WERI-Rb-1 (cell line): ENCODE data around the gene C17orf67.

Experiments used
- DNase-seq: peaks from one replicate; pipeline ENCODE4 v3.0.0-alpha.2; 2020
- H3K27ac ChIP-seq: fragments of 250-450 bp; sonication (Bioruptor Pico); 2 replicates; pipeline ENCODE4 v1.5.1; 2020; ENCODE audit warnings: mild to moderate bottlenecking, moderate library complexity
- H3K27me3 ChIP-seq: fragments of 250-450 bp; sonication (Bioruptor Pico); 2 replicates; pipeline ENCODE4 v1.5.1; 2021; ENCODE audit warnings: mild to moderate bottlenecking, low read depth, moderate library complexity; ENCODE audit not compliant: insufficient read depth, severe bottlenecking
- H3K36me3 ChIP-seq: fragments of 250-450 bp; sonication (Bioruptor Pico); 2 replicates; pipeline ENCODE4 v1.5.1; 2020; ENCODE audit warnings: mild to moderate bottlenecking, moderate library complexity
- H3K4me3 ChIP-seq: 2 replicates; pipeline ENCODE4 v1.5.1; 2011; ENCODE audit warnings: low read depth, mild to moderate bottlenecking, control low read depth, low read length
- H3K9me3 ChIP-seq: fragments of 250-450 bp; sonication (Bioruptor Pico); 2 replicates; pipeline ENCODE4 v1.5.1; 2021; ENCODE audit warnings: mild to moderate bottlenecking, moderate library complexity; ENCODE audit not compliant: severe bottlenecking
- TF ChIP-seq, protein P1 (sequence below): IDR thresholded peaks from 2 replicates; pipeline ENCODE4 v1.5.1; 2011; ENCODE audit warnings: low read depth, mild to moderate bottlenecking, control low read depth, inconsistent platforms, low read length

C17orf67 gene

GRCh38 chr17:56778898-56779297 is 54.8 kb downstream of the C17orf67 start:
- H3K27ac ChIP-seq = no peak overlapping the region
- TF ChIP-seq, protein P1, sequence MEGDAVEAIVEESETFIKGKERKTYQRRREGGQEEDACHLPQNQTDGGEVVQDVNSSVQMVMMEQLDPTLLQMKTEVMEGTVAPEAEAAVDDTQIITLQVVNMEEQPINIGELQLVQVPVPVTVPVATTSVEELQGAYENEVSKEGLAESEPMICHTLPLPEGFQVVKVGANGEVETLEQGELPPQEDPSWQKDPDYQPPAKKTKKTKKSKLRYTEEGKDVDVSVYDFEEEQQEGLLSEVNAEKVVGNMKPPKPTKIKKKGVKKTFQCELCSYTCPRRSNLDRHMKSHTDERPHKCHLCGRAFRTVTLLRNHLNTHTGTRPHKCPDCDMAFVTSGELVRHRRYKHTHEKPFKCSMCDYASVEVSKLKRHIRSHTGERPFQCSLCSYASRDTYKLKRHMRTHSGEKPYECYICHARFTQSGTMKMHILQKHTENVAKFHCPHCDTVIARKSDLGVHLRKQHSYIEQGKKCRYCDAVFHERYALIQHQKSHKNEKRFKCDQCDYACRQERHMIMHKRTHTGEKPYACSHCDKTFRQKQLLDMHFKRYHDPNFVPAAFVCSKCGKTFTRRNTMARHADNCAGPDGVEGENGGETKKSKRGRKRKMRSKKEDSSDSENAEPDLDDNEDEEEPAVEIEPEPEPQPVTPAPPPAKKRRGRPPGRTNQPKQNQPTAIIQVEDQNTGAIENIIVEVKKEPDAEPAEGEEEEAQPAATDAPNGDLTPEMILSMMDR = no peak
- DNase-seq = no peak
- no peaks in the 10 kb centered on the region for H3K9me3 ChIP-seq
- peaks cover 67% of the 10 kb centered on the region for H3K27me3 ChIP-seq
- H3K36me3 ChIP-seq = no peaks in the 10 kb centered on the region
- no peak overlapping the region for H3K4me3 ChIP-seq

DNA sequence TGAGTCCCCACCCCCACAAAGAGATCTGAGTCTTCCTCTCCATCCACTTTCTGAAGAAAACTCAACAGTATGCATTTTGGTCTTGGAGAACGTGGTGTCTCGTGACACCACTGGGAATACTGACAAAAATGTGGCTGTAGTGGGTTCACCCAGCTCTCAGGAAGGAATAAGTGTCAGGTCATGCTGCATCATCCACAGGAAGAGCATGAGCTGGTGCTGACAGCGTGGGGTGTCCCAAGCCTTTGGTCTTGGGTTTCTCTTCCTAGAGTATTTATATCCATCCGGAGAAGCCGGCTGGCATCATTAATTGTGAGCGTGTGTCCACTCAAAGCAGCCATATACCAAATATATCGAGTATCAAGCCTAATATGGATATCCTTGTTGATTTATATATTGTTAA is 55.9 kb downstream of the C17orf67 start:
- no peak for DNase-seq
- no peak overlapping the region for H3K27ac ChIP-seq

DNA sequence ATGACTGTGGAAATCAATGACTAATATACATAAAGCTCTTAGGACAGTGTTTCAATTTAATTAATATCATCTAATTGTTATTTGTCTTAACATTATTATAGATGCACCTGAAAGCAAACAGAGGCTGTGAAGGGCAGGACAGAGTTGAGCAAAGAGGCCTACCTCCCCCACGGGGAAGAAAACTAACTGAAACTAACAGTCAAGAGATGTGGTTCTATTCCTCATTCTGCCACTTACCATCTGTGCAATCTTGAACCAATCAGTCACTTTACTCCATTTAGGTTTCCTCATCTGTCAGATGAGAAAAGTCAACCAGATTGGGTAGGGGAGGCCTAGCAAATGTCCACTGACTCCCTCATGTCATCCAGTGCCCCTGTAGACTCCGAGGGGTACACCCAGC is 59.1 kb downstream of the C17orf67 start:
- no peak overlapping the region for H3K27ac ChIP-seq

More for the DNA sequence above, 55.9 kb downstream of the C17orf67 start:
- Histone ChIP-seq H3K9me3 (no peaks in the 10 kb centered on the region), H3K27me3 (peaks cover 71% of the 10 kb centered on the region), H3K36me3 (no peaks in the 10 kb centered on the region), H3K4me3 (no peak overlapping the region)
- TF ChIP-seq, protein P1 = no peak

GRCh38 chr17:56773124-56773523 is 60.6 kb downstream of the C17orf67 start:
- TF ChIP-seq, protein P1 = no peak

More for the DNA sequence above, 59.1 kb downstream of the C17orf67 start:
- DNase-seq = no peak
- no peaks in the 10 kb centered on the region for H3K36me3 ChIP-seq
- H3K27me3 ChIP-seq = peaks cover 58% of the 10 kb centered on the region
- H3K9me3 ChIP-seq = no peaks in the 10 kb centered on the region
- TF ChIP-seq, protein P1 = no peak
- no peak overlapping the region for H3K4me3 ChIP-seq

GRCh38 chr17:56772442-56772841 is 61.3 kb downstream of the C17orf67 start:
- Histone ChIP-seq H3K27ac (no peak overlapping the region), H3K36me3 (no peaks in the 10 kb centered on the region), H3K9me3 (no peaks in the 10 kb centered on the region), H3K27me3 (peaks cover 51% of the 10 kb centered on the region), H3K4me3 (no peak overlapping the region)
- DNase-seq = no peak
- TF ChIP-seq, protein P1 = no peak

More at GRCh38 chr17:56773124-56773523, 60.6 kb downstream of the C17orf67 start:
- no peak overlapping the region for H3K4me3 ChIP-seq
- no peak overlapping the region for H3K27ac ChIP-seq
- H3K27me3 ChIP-seq = peaks cover 54% of the 10 kb centered on the region
- H3K36me3 ChIP-seq = no peaks in the 10 kb centered on the region
- no peaks in the 10 kb centered on the region for H3K9me3 ChIP-seq
- DNase-seq = no peak

GRCh38 chr17:56771975-56772374 is 61.7 kb downstream of the C17orf67 start:
- Histone ChIP-seq H3K27me3 (peaks cover 51% of the 10 kb centered on the region), H3K9me3 (no peaks in the 10 kb centered on the region), H3K27ac (no peak overlapping the region), H3K4me3 (no peak overlapping the region), H3K36me3 (no peaks in the 10 kb centered on the region)
- TF ChIP-seq, protein P1 = no peak
- no peak for DNase-seq
